ENCODE results near the gene EDC4.

GRCh38 chr16:67884684-67885083 is 11.8 kb downstream of the EDC4 start, which contains the start of gene NRN1L:
- TF ChIP-seq ZNF75D (CRISPR knock-in tag; IDR thresholded peaks at IDR 0.05; ENCODE audit: borderline replicate concordance) (no peak), ZNF138 (CRISPR knock-in tag; IDR thresholded peaks at IDR 0.05; ENCODE audit: low read depth) (no peak), KDM4B (CRISPR knock-in tag; IDR thresholded peaks at IDR 0.05) (no peak), BRF2 (CRISPR knock-in tag; IDR thresholded peaks at IDR 0.05) (no peak), KAT2B (IDR thresholded peaks at IDR 0.05; ENCODE audit: borderline replicate concordance, low read depth, low read length) (no peak), YEATS4 (CRISPR knock-in tag; IDR thresholded peaks at IDR 0.05; ENCODE audit: borderline replicate concordance) (no peak), PRDM10 (CRISPR knock-in tag; IDR thresholded peaks at IDR 0.05; ENCODE audit: low read depth) (no peak), ZKSCAN1 (IDR thresholded peaks at IDR 0.05; ENCODE audit: low read length) (no peak), MTA1 (CRISPR knock-in tag; IDR thresholded peaks at IDR 0.05; ENCODE audit: borderline replicate concordance) (no peak)
- TF ChIP-seq, protein P1, sequence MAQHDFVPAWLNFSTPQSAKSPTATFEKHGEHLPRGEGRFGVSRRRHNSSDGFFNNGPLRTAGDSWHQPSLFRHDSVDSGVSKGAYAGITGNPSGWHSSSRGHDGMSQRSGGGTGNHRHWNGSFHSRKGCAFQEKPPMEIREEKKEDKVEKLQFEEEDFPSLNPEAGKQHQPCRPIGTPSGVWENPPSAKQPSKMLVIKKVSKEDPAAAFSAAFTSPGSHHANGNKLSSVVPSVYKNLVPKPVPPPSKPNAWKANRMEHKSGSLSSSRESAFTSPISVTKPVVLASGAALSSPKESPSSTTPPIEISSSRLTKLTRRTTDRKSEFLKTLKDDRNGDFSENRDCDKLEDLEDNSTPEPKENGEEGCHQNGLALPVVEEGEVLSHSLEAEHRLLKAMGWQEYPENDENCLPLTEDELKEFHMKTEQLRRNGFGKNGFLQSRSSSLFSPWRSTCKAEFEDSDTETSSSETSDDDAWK (CRISPR knock-in tag; IDR thresholded peaks at IDR 0.05) = no peak
- TF ChIP-seq, protein P2, sequence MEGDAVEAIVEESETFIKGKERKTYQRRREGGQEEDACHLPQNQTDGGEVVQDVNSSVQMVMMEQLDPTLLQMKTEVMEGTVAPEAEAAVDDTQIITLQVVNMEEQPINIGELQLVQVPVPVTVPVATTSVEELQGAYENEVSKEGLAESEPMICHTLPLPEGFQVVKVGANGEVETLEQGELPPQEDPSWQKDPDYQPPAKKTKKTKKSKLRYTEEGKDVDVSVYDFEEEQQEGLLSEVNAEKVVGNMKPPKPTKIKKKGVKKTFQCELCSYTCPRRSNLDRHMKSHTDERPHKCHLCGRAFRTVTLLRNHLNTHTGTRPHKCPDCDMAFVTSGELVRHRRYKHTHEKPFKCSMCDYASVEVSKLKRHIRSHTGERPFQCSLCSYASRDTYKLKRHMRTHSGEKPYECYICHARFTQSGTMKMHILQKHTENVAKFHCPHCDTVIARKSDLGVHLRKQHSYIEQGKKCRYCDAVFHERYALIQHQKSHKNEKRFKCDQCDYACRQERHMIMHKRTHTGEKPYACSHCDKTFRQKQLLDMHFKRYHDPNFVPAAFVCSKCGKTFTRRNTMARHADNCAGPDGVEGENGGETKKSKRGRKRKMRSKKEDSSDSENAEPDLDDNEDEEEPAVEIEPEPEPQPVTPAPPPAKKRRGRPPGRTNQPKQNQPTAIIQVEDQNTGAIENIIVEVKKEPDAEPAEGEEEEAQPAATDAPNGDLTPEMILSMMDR (CRISPR knock-in tag; IDR thresholded peaks at IDR 0.05) = no peak
